ENCODE results near the gene SCTR. TPM values are rescaled to one million over a fixed set of nuclear protein-coding genes. Genes with fewer than 3 reads are reported as not detected.

Gene SCTR
- total RNA-seq, 1 experiment from 2014 or later: not detected

GRCh38 chr2:119519057-119519408 is 5.2 kb downstream of the SCTR start (continued):
- TF ChIP-seq SOX15 (CRISPR knock-in tag; IDR thresholded peaks at IDR 0.05) (no peak), EMX1 (CRISPR knock-in tag; IDR thresholded peaks at IDR 0.05) (no peak), OVOL2 (CRISPR knock-in tag; IDR thresholded peaks at IDR 0.05; ENCODE audit: borderline replicate concordance) (no peak), ZNF423 (CRISPR knock-in tag; IDR thresholded peaks at IDR 0.05) (no peak)
- TF ChIP-seq, protein P1, sequence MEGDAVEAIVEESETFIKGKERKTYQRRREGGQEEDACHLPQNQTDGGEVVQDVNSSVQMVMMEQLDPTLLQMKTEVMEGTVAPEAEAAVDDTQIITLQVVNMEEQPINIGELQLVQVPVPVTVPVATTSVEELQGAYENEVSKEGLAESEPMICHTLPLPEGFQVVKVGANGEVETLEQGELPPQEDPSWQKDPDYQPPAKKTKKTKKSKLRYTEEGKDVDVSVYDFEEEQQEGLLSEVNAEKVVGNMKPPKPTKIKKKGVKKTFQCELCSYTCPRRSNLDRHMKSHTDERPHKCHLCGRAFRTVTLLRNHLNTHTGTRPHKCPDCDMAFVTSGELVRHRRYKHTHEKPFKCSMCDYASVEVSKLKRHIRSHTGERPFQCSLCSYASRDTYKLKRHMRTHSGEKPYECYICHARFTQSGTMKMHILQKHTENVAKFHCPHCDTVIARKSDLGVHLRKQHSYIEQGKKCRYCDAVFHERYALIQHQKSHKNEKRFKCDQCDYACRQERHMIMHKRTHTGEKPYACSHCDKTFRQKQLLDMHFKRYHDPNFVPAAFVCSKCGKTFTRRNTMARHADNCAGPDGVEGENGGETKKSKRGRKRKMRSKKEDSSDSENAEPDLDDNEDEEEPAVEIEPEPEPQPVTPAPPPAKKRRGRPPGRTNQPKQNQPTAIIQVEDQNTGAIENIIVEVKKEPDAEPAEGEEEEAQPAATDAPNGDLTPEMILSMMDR (IDR thresholded peaks at IDR 0.05): no peak

DNA sequence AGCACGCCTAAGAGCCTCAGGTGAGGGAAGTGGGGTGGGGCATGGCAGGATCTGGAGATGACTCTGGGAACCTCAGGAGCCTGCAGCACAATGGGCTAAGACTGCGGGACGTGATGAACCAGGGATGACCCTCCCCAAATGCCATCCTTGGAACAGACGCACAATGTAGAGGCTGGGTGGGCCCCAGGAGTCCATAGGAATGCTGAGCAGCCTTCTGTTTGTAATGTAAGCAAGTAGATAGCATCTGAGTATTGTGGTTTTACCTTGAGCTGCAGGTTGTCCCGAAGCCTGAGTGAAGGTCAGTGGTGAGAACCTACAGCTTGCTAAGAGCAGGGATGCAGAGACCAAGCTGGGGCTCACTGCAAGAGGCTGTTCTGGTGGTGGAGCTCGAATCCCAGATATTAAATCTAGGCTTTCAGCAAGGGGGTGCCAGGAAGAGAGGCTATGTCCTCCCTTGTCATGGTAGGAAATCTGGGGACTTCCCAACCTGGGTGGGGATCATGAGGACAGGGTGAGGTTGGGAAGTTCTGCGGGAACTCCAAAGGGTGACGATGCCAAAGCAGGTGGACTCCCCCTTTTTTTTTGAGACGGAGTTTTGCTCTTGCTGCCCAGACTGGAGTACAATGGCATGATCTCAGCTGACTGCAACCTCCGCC is 5.8 kb downstream of the SCTR start:
- H3K4me1 Mint-ChIP-seq: peaks cover 5% of the 10 kb centered on the region
- POLR2A ChIA-PET: no interaction called here

More for the DNA sequence above, 5.8 kb downstream of the SCTR start:
- no peaks in the 10 kb centered on the region for H3K9me3 Mint-ChIP-seq
- ATAC-seq (no peak), DNase-seq (ENCODE audit: low spot score) (no peak)
- H3K27me3 Mint-ChIP-seq (ENCODE audit: low read depth): peaks cover 45% of the 10 kb centered on the region
- CTCF ChIA-PET: interaction anchor here (0.7 to 2.3 kb wide), 6 partner anchors 21 to 656 kb away, joined by 3 to 19 read pairs (median 3); no protein-coding TSS in a partner anchor
- H3K4me3 Mint-ChIP-seq: no peak overlapping the region
- no peaks in the 10 kb centered on the region for H3K36me3 Mint-ChIP-seq
- no peak overlapping the region for H3K27ac Mint-ChIP-seq
- TF ChIP-seq, protein P2, sequence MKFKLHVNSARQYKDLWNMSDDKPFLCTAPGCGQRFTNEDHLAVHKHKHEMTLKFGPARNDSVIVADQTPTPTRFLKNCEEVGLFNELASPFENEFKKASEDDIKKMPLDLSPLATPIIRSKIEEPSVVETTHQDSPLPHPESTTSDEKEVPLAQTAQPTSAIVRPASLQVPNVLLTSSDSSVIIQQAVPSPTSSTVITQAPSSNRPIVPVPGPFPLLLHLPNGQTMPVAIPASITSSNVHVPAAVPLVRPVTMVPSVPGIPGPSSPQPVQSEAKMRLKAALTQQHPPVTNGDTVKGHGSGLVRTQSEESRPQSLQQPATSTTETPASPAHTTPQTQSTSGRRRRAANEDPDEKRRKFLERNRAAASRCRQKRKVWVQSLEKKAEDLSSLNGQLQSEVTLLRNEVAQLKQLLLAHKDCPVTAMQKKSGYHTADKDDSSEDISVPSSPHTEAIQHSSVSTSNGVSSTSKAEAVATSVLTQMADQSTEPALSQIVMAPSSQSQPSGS (CRISPR knock-in tag; IDR thresholded peaks at IDR 0.05; ENCODE audit: borderline replicate concordance, low read depth): no peak
- TF ChIP-seq PRRX2 (CRISPR knock-in tag; IDR thresholded peaks at IDR 0.05) (no peak), ATF1 (CRISPR knock-in tag; IDR thresholded peaks at IDR 0.05) (no peak), USF2 (CRISPR knock-in tag; IDR thresholded peaks at IDR 0.05) (no peak), SP1 (CRISPR knock-in tag; conservative IDR thresholded peaks at IDR 0.05) (no peak), NR3C1 (CRISPR knock-in tag; conservative IDR thresholded peaks at IDR 0.05; ENCODE audit: low read depth) (no peak), JAZF1 (CRISPR knock-in tag; IDR thresholded peaks at IDR 0.05) (no peak), CBFB (CRISPR knock-in tag; IDR thresholded peaks at IDR 0.05; ENCODE audit: low read depth) (no peak), ETV6 (CRISPR knock-in tag; IDR thresholded peaks at IDR 0.05) (no peak), KAT7 (CRISPR knock-in tag; IDR thresholded peaks at IDR 0.05; ENCODE audit: borderline replicate concordance) (no peak), ZNF317 (CRISPR knock-in tag; IDR thresholded peaks at IDR 0.05; ENCODE audit: borderline replicate concordance, low read depth) (no peak), TEAD1 (CRISPR knock-in tag; IDR thresholded peaks at IDR 0.05) (no peak), FOXJ3 (CRISPR knock-in tag; IDR thresholded peaks at IDR 0.05; ENCODE audit: borderline replicate concordance) (no peak)
- TF ChIP-seq, protein P3, sequence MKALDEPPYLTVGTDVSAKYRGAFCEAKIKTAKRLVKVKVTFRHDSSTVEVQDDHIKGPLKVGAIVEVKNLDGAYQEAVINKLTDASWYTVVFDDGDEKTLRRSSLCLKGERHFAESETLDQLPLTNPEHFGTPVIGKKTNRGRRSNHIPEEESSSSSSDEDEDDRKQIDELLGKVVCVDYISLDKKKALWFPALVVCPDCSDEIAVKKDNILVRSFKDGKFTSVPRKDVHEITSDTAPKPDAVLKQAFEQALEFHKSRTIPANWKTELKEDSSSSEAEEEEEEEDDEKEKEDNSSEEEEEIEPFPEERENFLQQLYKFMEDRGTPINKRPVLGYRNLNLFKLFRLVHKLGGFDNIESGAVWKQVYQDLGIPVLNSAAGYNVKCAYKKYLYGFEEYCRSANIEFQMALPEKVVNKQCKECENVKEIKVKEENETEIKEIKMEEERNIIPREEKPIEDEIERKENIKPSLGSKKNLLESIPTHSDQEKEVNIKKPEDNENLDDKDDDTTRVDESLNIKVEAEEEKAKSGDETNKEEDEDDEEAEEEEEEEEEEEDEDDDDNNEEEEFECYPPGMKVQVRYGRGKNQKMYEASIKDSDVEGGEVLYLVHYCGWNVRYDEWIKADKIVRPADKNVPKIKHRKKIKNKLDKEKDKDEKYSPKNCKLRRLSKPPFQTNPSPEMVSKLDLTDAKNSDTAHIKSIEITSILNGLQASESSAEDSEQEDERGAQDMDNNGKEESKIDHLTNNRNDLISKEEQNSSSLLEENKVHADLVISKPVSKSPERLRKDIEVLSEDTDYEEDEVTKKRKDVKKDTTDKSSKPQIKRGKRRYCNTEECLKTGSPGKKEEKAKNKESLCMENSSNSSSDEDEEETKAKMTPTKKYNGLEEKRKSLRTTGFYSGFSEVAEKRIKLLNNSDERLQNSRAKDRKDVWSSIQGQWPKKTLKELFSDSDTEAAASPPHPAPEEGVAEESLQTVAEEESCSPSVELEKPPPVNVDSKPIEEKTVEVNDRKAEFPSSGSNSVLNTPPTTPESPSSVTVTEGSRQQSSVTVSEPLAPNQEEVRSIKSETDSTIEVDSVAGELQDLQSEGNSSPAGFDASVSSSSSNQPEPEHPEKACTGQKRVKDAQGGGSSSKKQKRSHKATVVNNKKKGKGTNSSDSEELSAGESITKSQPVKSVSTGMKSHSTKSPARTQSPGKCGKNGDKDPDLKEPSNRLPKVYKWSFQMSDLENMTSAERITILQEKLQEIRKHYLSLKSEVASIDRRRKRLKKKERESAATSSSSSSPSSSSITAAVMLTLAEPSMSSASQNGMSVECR (CRISPR knock-in tag; IDR thresholded peaks at IDR 0.05; ENCODE audit: borderline replicate concordance): no peak
- TF ChIP-seq, protein P4, sequence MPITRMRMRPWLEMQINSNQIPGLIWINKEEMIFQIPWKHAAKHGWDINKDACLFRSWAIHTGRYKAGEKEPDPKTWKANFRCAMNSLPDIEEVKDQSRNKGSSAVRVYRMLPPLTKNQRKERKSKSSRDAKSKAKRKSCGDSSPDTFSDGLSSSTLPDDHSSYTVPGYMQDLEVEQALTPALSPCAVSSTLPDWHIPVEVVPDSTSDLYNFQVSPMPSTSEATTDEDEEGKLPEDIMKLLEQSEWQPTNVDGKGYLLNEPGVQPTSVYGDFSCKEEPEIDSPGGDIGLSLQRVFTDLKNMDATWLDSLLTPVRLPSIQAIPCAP (CRISPR knock-in tag; IDR thresholded peaks at IDR 0.05): no peak
- TF ChIP-seq, protein P1 (IDR thresholded peaks at IDR 0.05): no peak
